ENCODE data around the gene PTGES2.
"Not testable (repeated sequence)": the region's sequence is repeated elsewhere in the genome, so short reads cannot be mapped to it uniquely, and the experiment has no call there.

PTGES2 gene

GRCh38 chr9:128078504-128079434, 48.8 kb downstream of the PTGES2 start:
- Histone ChIP-seq H3K4me3 (ENCODE audit: low read depth, low read length) (no peak overlapping the region), H3K4me1 (peaks cover 21% of the 10 kb centered on the region), H3K36me3 (peaks cover 34% of the 10 kb centered on the region), H3K27me3 (no peaks in the 10 kb centered on the region), H3K9me3 (no peaks in the 10 kb centered on the region; the same call in 1 of the 2 replicates)
- no peak for TF ChIP-seq CTCF (IDR thresholded peaks at IDR 0.05; ENCODE audit: low read depth, low read length)
- DNase-seq = no peak

- Histone ChIP-seq H3K9me3 (no peaks in the 10 kb centered on the region; the same call in 1 of the 2 replicates), H3K4me1 (peaks cover 23% of the 10 kb centered on the region), H3K36me3 (peaks cover 34% of the 10 kb centered on the region), H3K4me3 (ENCODE audit: low read depth, low read length) (no peak overlapping the region), H3K27me3 (no peaks in the 10 kb centered on the region)
- TF ChIP-seq CTCF (IDR thresholded peaks at IDR 0.05; ENCODE audit: low read depth, low read length) = no peak
- no peak for DNase-seq
These were observed 49.6 kb downstream of the PTGES2 start for GRCh38 chr9:128077847-128078503.

- peaks cover 18% of the 10 kb centered on the region for H3K4me1 ChIP-seq
- no peak overlapping the region for H3K4me3 ChIP-seq (ENCODE audit: low read depth, low read length)
- H3K36me3 ChIP-seq = peaks cover 28% of the 10 kb centered on the region
- no peaks in the 10 kb centered on the region for H3K27me3 ChIP-seq
- TF ChIP-seq CTCF (IDR thresholded peaks at IDR 0.05; ENCODE audit: low read depth, low read length) = no peak
- no peak for DNase-seq
- no peaks in the 10 kb centered on the region; the same call in 1 of the 2 replicates for H3K9me3 ChIP-seq
These were observed 54.2 kb downstream of the PTGES2 start for GRCh38 chr9:128073253-128073886.

- Histone ChIP-seq H3K9me3 (no peaks in the 10 kb centered on the region; the same call in 1 of the 2 replicates), H3K27me3 (no peaks in the 10 kb centered on the region), H3K36me3 (peaks cover 28% of the 10 kb centered on the region), H3K4me3 (ENCODE audit: low read depth, low read length) (no peak overlapping the region), H3K4me1 (peaks cover 14% of the 10 kb centered on the region)
- peak; percentile 53 for DNase-seq
- TF ChIP-seq CTCF (IDR thresholded peaks at IDR 0.05; ENCODE audit: low read depth, low read length) = no peak
These were observed 55.1 kb downstream of the PTGES2 start for GRCh38 chr9:128072144-128073021.

GRCh38 chr9:128071475-128071874, 56.1 kb downstream of the PTGES2 start:
- peaks cover 19% of the 10 kb centered on the region for H3K4me1 ChIP-seq
- peaks cover 22% of the 10 kb centered on the region for H3K36me3 ChIP-seq

GRCh38 chr9:128070874-128071273, 56.7 kb downstream of the PTGES2 start:
- no peak for TF ChIP-seq CTCF (IDR thresholded peaks at IDR 0.05; ENCODE audit: low read depth, low read length)
- Histone ChIP-seq H3K27me3 (no peaks in the 10 kb centered on the region), H3K4me3 (ENCODE audit: low read depth, low read length) (no peak overlapping the region), H3K4me1 (peaks cover 22% of the 10 kb centered on the region), H3K9me3 (no peaks in the 10 kb centered on the region; the same call in 1 of the 2 replicates), H3K36me3 (peaks cover 21% of the 10 kb centered on the region)
- no peak for DNase-seq

More at GRCh38 chr9:128071475-128071874, 56.1 kb downstream of the PTGES2 start:
- not testable (repeated sequence) for H3K9me3 ChIP-seq; DNase-seq; H3K27me3 ChIP-seq; H3K4me3 ChIP-seq (ENCODE audit: low read depth, low read length)

Data from BE2C (cell line).